Stomach (tissue), 9 donors: ENCODE data around the gene MOB1A. TPM values are rescaled to one million over a fixed set of nuclear protein-coding genes. Genes with fewer than 3 reads are reported as not detected.
A peak's percentile ranks its signal among the peaks of the same experiment; 100 is the strongest.

Source experiments
- DNase-seq, 2 donors: peaks; one replicate each; pipeline versions ENCODE4 v3.0.0 to v3.0.0-alpha.2; 2013 to 2019
- H3K27ac ChIP-seq, 5 donors: fragments of 200-600 bp in 4 of 5; sonication (generic) in 4 of 5; one replicate each; pipeline ENCODE4 v1.5.1; 2013 to 2019; ENCODE audit warnings: mild to moderate bottlenecking in 1 of 5, moderate library complexity in 1 of 5
- H3K27me3 ChIP-seq, 3 donors: fragments of 200-600 bp; sonication (generic); one replicate each; pipeline ENCODE4 v1.5.1; 2017 to 2019; ENCODE audit warnings: mixed run types in 1 of 3
- H3K36me3 ChIP-seq, 4 donors: fragments of 200-600 bp; sonication (generic); 1 replicate in 3 of 4; 2 replicates in 1 of 4; pipeline ENCODE4 v1.5.1; 2016 to 2019
- H3K4me1 ChIP-seq, 4 donors: fragments of 200-600 bp; sonication (generic); one replicate each; pipeline ENCODE4 v1.5.1; 2016 to 2019
- H3K4me3 ChIP-seq, 4 donors: fragments of 200-600 bp; sonication (generic) in 3 of 4; one replicate each; pipeline ENCODE4 v1.5.1; 2016 to 2019; ENCODE audit warnings: mild to moderate bottlenecking in 1 of 4
- H3K9me3 ChIP-seq, 4 donors: fragments of 200-600 bp; sonication (generic); one replicate each; pipeline ENCODE4 v1.5.1; 2016 to 2019
- CTCF ChIP-seq, 7 experiments: fragments of 450-650 bp in 4 of 7; fragments of 200-600 bp in 3 of 7; sonication (generic) in 3 of 7; IDR thresholded peaks; one replicate each; pipeline ENCODE4 v1.5.1; 2016 to 2019; ENCODE audit warnings: antibody characterized with exemption in 7 of 7, control low read depth in 2 of 7, mild to moderate bottlenecking in 1 of 7
- EP300 ChIP-seq: sonication (generic); formaldehyde crosslinking; IDR thresholded peaks from one replicate; pipeline ENCODE4 v1.6.1; 2017; ENCODE audit warnings: antibody characterized with exemption
- POLR2A ChIP-seq, 4 donors: fragments of 450-650 bp; IDR thresholded peaks; one replicate each; pipeline ENCODE4 v1.6.1; 2016; ENCODE audit warnings: antibody characterized with exemption in 4 of 4, control low read depth in 2 of 4, mild to moderate bottlenecking in 1 of 4, moderate library complexity in 1 of 4
- POLR2AphosphoS5 ChIP-seq, 3 donors: sonication (generic); formaldehyde crosslinking; IDR thresholded peaks; one replicate each; pipeline ENCODE4 v1.6.1; 2016; ENCODE audit warnings: antibody characterized with exemption in 3 of 3
- WGBS, 5 donors: extraction: QIAGEN DNeasy Blood & Tissue Kit in 3 of 5; methylation state at CpG; one replicate each; pipeline versions ENCODE4 v1.1.5 to v1.1.7; 2013 to 2018; 5-methylcytosine and 5-hydroxymethylcytosine counted together
- intact Hi-C: fragments of 100-400 bp; cut with DNase I; formaldehyde crosslinking; loops from one replicate; pipeline ENCODE4 v1.15.1; 2023; ENCODE audit warnings: low total_unique reads
- polyA plus RNA-seq, 3 donors: library from polyadenylated mRNA; stranded (reverse); fragments of 200-250 nt; gene quantifications; one replicate each; pipeline ENCODE4 v1.2.3, GENCODE V29; 2013
- total RNA-seq, 5 donors: library from RNA; depleted of rRNA; stranded (reverse); fragments of >200 nt; gene quantifications; one replicate each; pipeline versions ENCODE4 v1.1.0 to v1.2.3, GENCODE V29; 2014 to 2016
- donor health status: healthy with polysubstance abuse.
- donor health status: Bipolar disorder and iron deficiency.
- donor health status: healthy.

Gene MOB1A
- total and polyA plus RNA-seq, 8 donors = 22.4 to 127 (median 62.9) TPM

DNA sequence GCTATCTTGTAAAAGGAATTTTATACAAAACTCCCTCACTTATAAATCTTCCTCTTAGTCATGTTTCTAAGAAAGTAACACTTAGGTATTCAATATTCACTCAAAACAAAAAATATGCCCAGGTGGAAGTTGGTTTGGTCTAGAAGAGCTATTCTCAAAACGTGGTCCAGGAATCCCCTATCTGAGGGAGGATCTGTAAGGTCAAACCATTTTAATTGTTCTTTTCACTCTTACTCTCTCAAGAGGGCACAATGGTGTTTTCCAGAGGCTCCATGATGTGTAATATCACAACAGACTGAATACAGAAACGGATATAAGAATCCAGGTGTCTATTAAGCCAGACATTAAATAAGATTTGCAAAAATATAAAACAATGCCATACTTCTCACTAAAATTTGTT is 9.9 kb downstream of the MOB1A start:
- H3K27ac ChIP-seq = no peak overlapping the region
- peaks cover 56 to 90% (median 87%) of the 10 kb centered on the region in 4 donors for H3K36me3 ChIP-seq
- peaks cover 0 to 28% (median 4%) of the 10 kb centered on the region in 4 donors for H3K4me1 ChIP-seq
- no peak for TF ChIP-seq EP300
- no peak for TF ChIP-seq POLR2AphosphoS5 (IDR thresholded peaks at IDR 0.05)
- TF ChIP-seq POLR2A (IDR thresholded peaks at IDR 0.05) = no peak
- TF ChIP-seq CTCF (IDR thresholded peaks at IDR 0.05) = no peak
- WGBS, 5 donors = 60 to 78% (median 67%) methylated on average over 2 of the region's 2 CpGs
- H3K9me3 ChIP-seq = peaks cover 0 to 5% (median 0%) of the 10 kb centered on the region in 4 donors
- DNase-seq = no peak
- no peaks in the 10 kb centered on the region for H3K27me3 ChIP-seq
- no peak overlapping the region for H3K4me3 ChIP-seq
- intact Hi-C loops = no loop called here

DNA sequence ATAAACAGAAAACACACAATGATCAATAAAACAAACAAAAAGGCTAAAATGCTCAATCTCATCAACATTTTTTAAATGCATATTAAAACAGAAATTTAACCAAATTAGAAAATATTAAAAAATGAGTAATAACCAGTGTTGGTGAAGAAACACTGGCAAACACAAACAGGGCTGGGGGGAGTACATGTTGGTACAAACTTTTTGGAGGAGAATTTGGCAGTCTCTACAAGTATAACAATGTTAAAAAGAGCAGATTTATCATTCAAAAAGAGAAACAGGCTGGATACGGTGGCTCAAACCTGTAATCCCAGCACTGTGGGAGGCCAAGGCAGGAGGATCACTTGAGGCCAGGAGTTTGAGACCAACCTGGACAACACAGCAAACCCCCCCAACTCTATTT is 13.9 kb downstream of the MOB1A start:
- H3K4me1 ChIP-seq = peaks cover 0 to 13% (median 0%) of the 10 kb centered on the region in 4 donors
- intact Hi-C loops = no loop called here
- H3K9me3 ChIP-seq = peaks cover 0 to 5% (median 0%) of the 10 kb centered on the region in 4 donors
- TF ChIP-seq EP300 (no peak), POLR2A (IDR thresholded peaks at IDR 0.05) (no peak), CTCF (IDR thresholded peaks at IDR 0.05) (no peak)
- H3K27ac ChIP-seq = no peak overlapping the region
- H3K4me3 ChIP-seq = no peak overlapping the region
- no peaks in the 10 kb centered on the region for H3K27me3 ChIP-seq
- H3K36me3 ChIP-seq = peaks cover 64 to 100% (median 99%) of the 10 kb centered on the region in 4 donors
- 95 to 100% (median 100%) methylated on average over 1 of the region's 1 CpG for WGBS, 5 donors
- DNase-seq = no peak

DNA sequence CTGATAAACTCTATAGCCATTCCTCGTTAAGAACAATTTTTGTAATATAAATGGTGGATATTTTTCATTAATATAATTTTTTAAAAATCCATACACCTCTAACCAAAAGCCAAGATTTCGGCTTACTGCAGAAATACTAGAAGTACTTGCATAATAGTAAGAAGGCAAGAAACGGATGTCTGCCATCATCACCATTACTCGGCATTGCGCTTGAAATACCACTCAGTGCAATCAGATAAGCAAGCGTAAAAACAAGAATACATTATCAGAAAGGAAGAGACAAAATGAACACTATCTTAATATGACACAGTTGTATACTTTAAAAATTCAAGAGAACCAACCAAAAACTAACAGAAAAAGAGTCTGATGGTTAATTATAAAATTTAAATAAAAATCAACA is 15.7 kb downstream of the MOB1A start:
- intact Hi-C loops = no loop called here
- Histone ChIP-seq H3K27me3 (no peaks in the 10 kb centered on the region), H3K27ac (no peak overlapping the region), H3K4me3 (no peak overlapping the region), H3K9me3 (peaks cover 0 to 5% (median 0%) of the 10 kb centered on the region in 4 donors), H3K36me3 (peaks cover 70 to 100% (median 99%) of the 10 kb centered on the region in 4 donors), H3K4me1 (peaks cover 0 to 13% (median 0%) of the 10 kb centered on the region in 4 donors)
- TF ChIP-seq CTCF (IDR thresholded peaks at IDR 0.05) = no peak
- WGBS, 5 donors = 89 to 95% (median 92%) methylated on average over 6 of the region's 6 CpGs
- no peak for DNase-seq

- Histone ChIP-seq H3K27ac (no peak overlapping the region), H3K4me1 (no peaks in the 10 kb centered on the region), H3K4me3 (no peak overlapping the region), H3K9me3 (no peaks in the 10 kb centered on the region), H3K27me3 (no peaks in the 10 kb centered on the region), H3K36me3 (peaks cover 53 to 97% (median 92%) of the 10 kb centered on the region in 4 donors)
- WGBS, 5 donors = 76 to 84% (median 83%) methylated on average over 3 of the region's 3 CpGs
- intact Hi-C loops = no loop called here
- DNase-seq = no peak
- no peak for TF ChIP-seq EP300
- TF ChIP-seq POLR2AphosphoS5 (IDR thresholded peaks at IDR 0.05) = no peak
These were observed 22.8 kb downstream of the MOB1A start for GRCh38 chr2:74155830-74156229.

- no peaks in the 10 kb centered on the region for H3K27me3 ChIP-seq
- DNase-seq = no peak
- H3K4me1 ChIP-seq = peaks cover 0 to 11% (median 5%) of the 10 kb centered on the region in 4 donors
- H3K9me3 ChIP-seq = no peaks in the 10 kb centered on the region
- H3K27ac ChIP-seq = peak overlapping the region in 1 of 5 donors; percentile 41
- H3K36me3 ChIP-seq = peaks cover 26 to 76% (median 69%) of the 10 kb centered on the region in 4 donors
- intact Hi-C loops = no loop called here
- TF ChIP-seq EP300 (no peak), CTCF (IDR thresholded peaks at IDR 0.05) (no peak), POLR2A (IDR thresholded peaks at IDR 0.05) (no peak), POLR2AphosphoS5 (IDR thresholded peaks at IDR 0.05) (no peak)
- 54 to 75% (median 64%) methylated on average over 2 of the region's 2 CpGs for WGBS, 5 donors
- H3K4me3 ChIP-seq = no peak overlapping the region
These were observed 25.7 kb downstream of the MOB1A start for GRCh38 chr2:74152954-74153353.
